ENCODE results near the gene HIP1R. TPM values are rescaled to one million over a fixed set of nuclear protein-coding genes. Genes with fewer than 3 reads are reported as not detected.

The HIP1R gene
- total RNA-seq, 4 donors from 2014 or later = 162 to 289 (median 200) TPM

- no peaks in the 10 kb centered on the region for H3K36me3 ChIP-seq
- H3K27ac ChIP-seq = peak overlapping the region; percentile 92
- peaks cover 66% of the 10 kb centered on the region for H3K4me1 ChIP-seq
- TF ChIP-seq CTCF (IDR thresholded peaks at IDR 0.05) (no peak), POLR2A (IDR thresholded peaks at IDR 0.05) (no peak), POLR2AphosphoS5 (IDR thresholded peaks at IDR 0.05) (peak in 1 of 3 donors; percentile 47), EP300 (IDR thresholded peaks at IDR 0.05) (no peak)
- peak in 1 of 2 donors; percentile 75 for DNase-seq (ENCODE audit: low spot score in 2 of 2)
- peak overlapping the region; percentile 81 for H3K4me3 ChIP-seq
- 21% methylated on average over 13 of the region's 15 CpGs for WGBS
- no peaks in the 10 kb centered on the region for H3K9me3 ChIP-seq
- H3K27me3 ChIP-seq = no peaks in the 10 kb centered on the region
These were observed 59.2 kb downstream of the HIP1R start for GRCh38 chr12:122894193-122895121.

- Histone ChIP-seq H3K27ac (peak overlapping the region; percentile 92), H3K9me3 (no peaks in the 10 kb centered on the region), H3K27me3 (no peaks in the 10 kb centered on the region), H3K4me1 (peaks cover 57% of the 10 kb centered on the region), H3K36me3 (no peaks in the 10 kb centered on the region), H3K4me3 (peak overlapping the region; percentile 81)
- no peak for TF ChIP-seq POLR2AphosphoS5 (IDR thresholded peaks at IDR 0.05)
- TF ChIP-seq CTCF (IDR thresholded peaks at IDR 0.05) = no peak
- no peak for TF ChIP-seq EP300 (IDR thresholded peaks at IDR 0.05)
- no peak for TF ChIP-seq POLR2A (IDR thresholded peaks at IDR 0.05)
- WGBS = 2% methylated on average over 9 of the region's 9 CpGs
- peak in 1 of 2 donors; percentile 65 for DNase-seq (ENCODE audit: low spot score in 2 of 2)
These were observed 60.1 kb downstream of the HIP1R start for GRCh38 chr12:122895320-122895703.

GRCh38 chr12:122895704-122896636, 60.7 kb downstream of the HIP1R start, which contains the start of gene VPS37B:
Gene VPS37B (minus strand): TSS chr12:122896124. CDS start chr12:122896062, 62 bp downstream.
- no peaks in the 10 kb centered on the region for H3K27me3 ChIP-seq
- peak; percentile 92 to 93 for DNase-seq (ENCODE audit: low spot score in 2 of 2)
- H3K4me3 ChIP-seq = peak within 1 kb of the TSS; percentile 81
- H3K4me1 ChIP-seq = peaks cover 51% of the 10 kb centered on the region
- 8% methylated on average over 81 of the region's 81 CpGs for WGBS
- no peaks in the 10 kb centered on the region for H3K36me3 ChIP-seq
- no peak for TF ChIP-seq CTCF (IDR thresholded peaks at IDR 0.05)
- TF ChIP-seq POLR2A (IDR thresholded peaks at IDR 0.05) = peak; percentile 49 to 91
- peak; percentile 55 to 96 (median 78) for TF ChIP-seq POLR2AphosphoS5 (IDR thresholded peaks at IDR 0.05)
- no peaks in the 10 kb centered on the region for H3K9me3 ChIP-seq
- peak within 1 kb of the TSS; percentile 92 for H3K27ac ChIP-seq

GRCh38 chr12:122896662-122897061, 61.4 kb downstream of the HIP1R start:
- Histone ChIP-seq H3K4me3 (no peak overlapping the region), H3K9me3 (no peaks in the 10 kb centered on the region), H3K27me3 (no peaks in the 10 kb centered on the region), H3K27ac (no peak overlapping the region), H3K4me1 (peaks cover 44% of the 10 kb centered on the region), H3K36me3 (no peaks in the 10 kb centered on the region)
- DNase-seq (ENCODE audit: low spot score in 2 of 2) = no peak
- 93% methylated on average over 7 of the region's 7 CpGs for WGBS
- TF ChIP-seq POLR2AphosphoS5 (IDR thresholded peaks at IDR 0.05) = no peak
- no peak for TF ChIP-seq POLR2A (IDR thresholded peaks at IDR 0.05)
- TF ChIP-seq CTCF (IDR thresholded peaks at IDR 0.05) = no peak
- no peak for TF ChIP-seq EP300 (IDR thresholded peaks at IDR 0.05)

All from suprapubic skin (tissue), 4 donors.